PFSK-1 (cell line): ENCODE results near the gene ZBP1.

Experiments used
- POLR2AphosphoS5 ChIP-seq: IDR thresholded peaks from 2 replicates; pipeline ENCODE4 v1.6.1; 2012; ENCODE audit warnings: low read depth, mild to moderate bottlenecking, control low read depth, low read length, moderate library complexity
- TF ChIP-seq, protein P1 (sequence below), 2 experiments: IDR thresholded peaks; 2 replicates each; pipeline versions ENCODE4 v1.6.1 to v1.8.0; 2011 to 2012; ENCODE audit warnings: low read depth in 2 of 2, low read length in 2 of 2, control low read depth in 1 of 2, inconsistent platforms in 1 of 2, mild to moderate bottlenecking in 1 of 2, moderate library complexity in 1 of 2; ENCODE audit not compliant: insufficient read depth in 1 of 2

- TF ChIP-seq, protein P1, sequence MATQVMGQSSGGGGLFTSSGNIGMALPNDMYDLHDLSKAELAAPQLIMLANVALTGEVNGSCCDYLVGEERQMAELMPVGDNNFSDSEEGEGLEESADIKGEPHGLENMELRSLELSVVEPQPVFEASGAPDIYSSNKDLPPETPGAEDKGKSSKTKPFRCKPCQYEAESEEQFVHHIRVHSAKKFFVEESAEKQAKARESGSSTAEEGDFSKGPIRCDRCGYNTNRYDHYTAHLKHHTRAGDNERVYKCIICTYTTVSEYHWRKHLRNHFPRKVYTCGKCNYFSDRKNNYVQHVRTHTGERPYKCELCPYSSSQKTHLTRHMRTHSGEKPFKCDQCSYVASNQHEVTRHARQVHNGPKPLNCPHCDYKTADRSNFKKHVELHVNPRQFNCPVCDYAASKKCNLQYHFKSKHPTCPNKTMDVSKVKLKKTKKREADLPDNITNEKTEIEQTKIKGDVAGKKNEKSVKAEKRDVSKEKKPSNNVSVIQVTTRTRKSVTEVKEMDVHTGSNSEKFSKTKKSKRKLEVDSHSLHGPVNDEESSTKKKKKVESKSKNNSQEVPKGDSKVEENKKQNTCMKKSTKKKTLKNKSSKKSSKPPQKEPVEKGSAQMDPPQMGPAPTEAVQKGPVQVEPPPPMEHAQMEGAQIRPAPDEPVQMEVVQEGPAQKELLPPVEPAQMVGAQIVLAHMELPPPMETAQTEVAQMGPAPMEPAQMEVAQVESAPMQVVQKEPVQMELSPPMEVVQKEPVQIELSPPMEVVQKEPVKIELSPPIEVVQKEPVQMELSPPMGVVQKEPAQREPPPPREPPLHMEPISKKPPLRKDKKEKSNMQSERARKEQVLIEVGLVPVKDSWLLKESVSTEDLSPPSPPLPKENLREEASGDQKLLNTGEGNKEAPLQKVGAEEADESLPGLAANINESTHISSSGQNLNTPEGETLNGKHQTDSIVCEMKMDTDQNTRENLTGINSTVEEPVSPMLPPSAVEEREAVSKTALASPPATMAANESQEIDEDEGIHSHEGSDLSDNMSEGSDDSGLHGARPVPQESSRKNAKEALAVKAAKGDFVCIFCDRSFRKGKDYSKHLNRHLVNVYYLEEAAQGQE (IDR thresholded peaks at IDR 0.05; ENCODE audit: insufficient read depth in 1 of 2, low read depth in 2 of 2, low read length in 2 of 2), result no peak
- no peak for TF ChIP-seq POLR2AphosphoS5
These were observed 40.8 kb downstream of the ZBP1 start for GRCh38 chr20:57579331-57579897.
